ENCODE measurements around the gene ZDHHC22. TPM values are rescaled to one million over a fixed set of nuclear protein-coding genes. Genes with fewer than 3 reads are reported as not detected.

Gene ZDHHC22
- total RNA-seq, 3 donors from 2014 or later (not counting 1 experiment from before 2014, with no cell fraction given): not detected

- ATAC-seq (no peak), DNase-seq (no peak)
- 87% methylated on average over 4 of the region's 5 CpGs for WGBS (ENCODE audit: insufficient coverage)
- H3K4me1 Mint-ChIP-seq: no peaks in the 10 kb centered on the region
- peaks cover 0 to 2% of the 10 kb centered on the region in 2 donors for H3K9me3 Mint-ChIP-seq
- Histone ChIP-seq H3K27me3 (ENCODE audit: control insufficient read depth, insufficient read depth, low read length) (no peaks in the 10 kb centered on the region), H3K36me3 (ENCODE audit: control insufficient read depth, insufficient read depth, low read length) (no peaks in the 10 kb centered on the region), H3K4me3 (ENCODE audit: low read length) (no peak overlapping the region), H3K27ac (ENCODE audit: low read length) (no peak overlapping the region), H3K9me3 (ENCODE audit: control insufficient read depth, insufficient read depth, low read length) (peaks cover 4% of the 10 kb centered on the region), H3K4me1 (ENCODE audit: control insufficient read depth, insufficient read depth, low read length) (no peaks in the 10 kb centered on the region)
- no peak overlapping the region for H3K27ac Mint-ChIP-seq
- intact Hi-C loops (cut with micrococcal nuclease): no loop called here
- H3K4me3 Mint-ChIP-seq: no peak overlapping the region
- no peak for TF ChIP-seq CTCF (IDR thresholded peaks at IDR 0.05)
- peaks cover 8 to 16% of the 10 kb centered on the region in 2 donors for H3K27me3 Mint-ChIP-seq (ENCODE audit: low read depth in 2 of 2)
- H3K36me3 Mint-ChIP-seq: peaks cover 4% of the 10 kb centered on the region
Measured at GRCh38 chr14:77084985-77085384, 56.6 kb downstream of the ZDHHC22 start.

- Histone ChIP-seq H3K4me1 (ENCODE audit: control insufficient read depth, insufficient read depth, low read length) (no peaks in the 10 kb centered on the region), H3K9me3 (ENCODE audit: control insufficient read depth, insufficient read depth, low read length) (peaks cover 6% of the 10 kb centered on the region), H3K27ac (ENCODE audit: low read length) (no peak overlapping the region), H3K36me3 (ENCODE audit: control insufficient read depth, insufficient read depth, low read length) (no peaks in the 10 kb centered on the region), H3K27me3 (ENCODE audit: control insufficient read depth, insufficient read depth, low read length) (no peaks in the 10 kb centered on the region), H3K4me3 (ENCODE audit: low read length) (no peak overlapping the region)
- Mint-ChIP-seq H3K4me3 (no peak overlapping the region), H3K36me3 (peaks cover 9% of the 10 kb centered on the region), H3K27ac (no peak overlapping the region), H3K4me1 (no peaks in the 10 kb centered on the region), H3K9me3 (peaks cover 0 to 3% of the 10 kb centered on the region in 2 donors), H3K27me3 (ENCODE audit: low read depth in 2 of 2) (peaks cover 3 to 9% of the 10 kb centered on the region in 2 donors)
- intact Hi-C loops (cut with micrococcal nuclease): no loop called here
- ATAC-seq (no peak), DNase-seq (no peak)
- no peak for TF ChIP-seq CTCF (IDR thresholded peaks at IDR 0.05)
- no CpG with 5 or more reads among the region's 3 CpGs for WGBS (ENCODE audit: insufficient coverage)
Measured at GRCh38 chr14:77083082-77083481, 58.5 kb downstream of the ZDHHC22 start.

GRCh38 chr14:77082356-77082755, 59.2 kb downstream of the ZDHHC22 start:
- no peak for ATAC-seq
- Histone ChIP-seq H3K4me1 (ENCODE audit: control insufficient read depth, insufficient read depth, low read length) (no peaks in the 10 kb centered on the region), H3K27ac (ENCODE audit: low read length) (no peak overlapping the region), H3K27me3 (ENCODE audit: control insufficient read depth, insufficient read depth, low read length) (no peaks in the 10 kb centered on the region), H3K9me3 (ENCODE audit: control insufficient read depth, insufficient read depth, low read length) (peaks cover 6% of the 10 kb centered on the region), H3K36me3 (ENCODE audit: control insufficient read depth, insufficient read depth, low read length) (no peaks in the 10 kb centered on the region), H3K4me3 (ENCODE audit: low read length) (no peak overlapping the region)
- intact Hi-C loops (cut with micrococcal nuclease): no loop called here
- Mint-ChIP-seq H3K36me3 (peaks cover 9% of the 10 kb centered on the region), H3K27ac (no peak overlapping the region), H3K4me1 (no peaks in the 10 kb centered on the region), H3K9me3 (peaks cover 0 to 3% of the 10 kb centered on the region in 2 donors), H3K27me3 (ENCODE audit: low read depth in 2 of 2) (peaks cover 3 to 9% of the 10 kb centered on the region in 2 donors), H3K4me3 (no peak overlapping the region)
- no peak for TF ChIP-seq CTCF (IDR thresholded peaks at IDR 0.05)
- 100% methylated on average over 3 of the region's 3 CpGs for WGBS (ENCODE audit: insufficient coverage)
- no peak for DNase-seq

Other genes with a start within 250 kb of the ZDHHC22 start
- gene IRF2BPL, start 113.1 kb downstream of the ZDHHC22 start, total RNA-seq: 10 to 100 TPM; 39.3 to 46.5 (median 46.3) TPM
- 10 to 100 TPM in 1 of 3 donors, 1 to 10 TPM in 2; 7.1 to 10.0 (median 9.9) TPM for gene CIPC, start 43.5 kb downstream of the ZDHHC22 start, total RNA-seq
- 1 to 10 TPM; 1.5 to 5.1 (median 2.1) TPM for gene TMEM63C, start 40.0 kb upstream of the ZDHHC22 start, total RNA-seq
- not detected for gene NGB, start 129.4 kb upstream of the ZDHHC22 start, total RNA-seq
- 10 to 100 TPM in 1 of 3 donors, 1 to 10 TPM in 2; 6.7 to 10.9 (median 8.6) TPM for gene POMT2, start 179.1 kb upstream of the ZDHHC22 start, total RNA-seq
- 1 to 10 TPM; 3.0 to 5.6 (median 5.2) TPM for gene GSTZ1, start 179.2 kb upstream of the ZDHHC22 start, total RNA-seq
- 1 to 10 TPM; 8.0 to 9.3 (median 9.1) TPM for gene TMED8, start 235.3 kb upstream of the ZDHHC22 start, total RNA-seq
- under 1 TPM; 0.09 to 0.54 (median 0.40) TPM for gene SAMD15, start 235.6 kb upstream of the ZDHHC22 start, total RNA-seq

Data from natural killer cell (primary cell).